GM12878 (cell line): Measurements from ENCODE around the gene LRRK1. TPM values are rescaled to one million over a fixed set of nuclear protein-coding genes. Genes with fewer than 3 reads are reported as not detected.

ENCODE experiments used
- ATAC-seq: fragments of 200-7000 bp; cut with Tn5 transposase; 3 replicates; pipeline ENCODE4 v1.9.1; 2020; ENCODE audit warnings: mild to moderate bottlenecking, moderate library complexity
- BruUV-seq: library from RNA; stranded (reverse); fragments of 400-500 nt; replicated peaks from 2 replicates; lab custom pipeline; 2021; lab: Mats Ljungman, UMichigan
- CTCF ChIA-PET: fragments of 300-600 bp; sonication (Branson Sonifier 250); formaldehyde crosslinking; extraction: SDS; loops from one replicate; lab custom pipeline; 2021; ENCODE audit warnings: inconsistent platforms; lab: Yijun Ruan, JAX
- POLR2A ChIA-PET: fragments of 350-600 bp; formaldehyde crosslinking; extraction: SDS; loops from one replicate; lab custom pipeline; 2021; ENCODE audit warnings: inconsistent platforms; lab: Charles Lee
- RAD21 ChIA-PET: fragments of 300-600 bp; sonication (Branson Sonifier 250); formaldehyde crosslinking; loops from one replicate; lab custom pipeline; 2023; ENCODE audit warnings: antibody characterized with exemption; ENCODE audit not compliant: unreplicated experiment; lab: Charles Lee
- SMC1A ChIA-PET: fragments of 300-600 bp; sonication (Branson Sonifier 250); formaldehyde crosslinking; loops from one replicate; lab custom pipeline; 2023; ENCODE audit not compliant: unreplicated experiment, uncharacterized antibody; lab: Charles Lee
- DNase-seq: peaks from one replicate; pipeline ENCODE4 v3.0.0-alpha.2; 2011; ENCODE audit warnings: low read depth, low spot score
- FAIRE-seq: peaks from 3 replicates; lab custom pipeline; 2011; peaks lifted over from hg19 to GRCh38; lab: Jason Lieb, UNC
- H2AFZ ChIP-seq: 2 replicates; pipeline ENCODE4 v1.6.0; 2011; ENCODE audit warnings: low read depth, low read length, control low read depth; ENCODE audit not compliant: control insufficient read depth
- H3K27ac ChIP-seq: 2 replicates; pipeline ENCODE4 v1.5.1; 2011; ENCODE audit warnings: control low read depth; ENCODE audit not compliant: control insufficient read depth, insufficient read depth
- H3K27me3 ChIP-seq, 2 experiments: replicated peaks in 1 of 2; 2 replicates each; pipeline versions ENCODE4 v1.6.0 to v1.6.1; 2011; ENCODE audit warnings: low read length in 1 of 2; ENCODE audit not compliant: control insufficient read depth in 2 of 2, insufficient read depth in 2 of 2
- H3K36me3 ChIP-seq, 2 experiments: 2 replicates each; pipeline ENCODE4 v1.5.1; 2011; ENCODE audit warnings: low read length in 1 of 2; ENCODE audit not compliant: control insufficient read depth in 2 of 2, insufficient read depth in 2 of 2
- H3K4me1 ChIP-seq: 2 replicates; pipeline ENCODE4 v1.6.1; 2011; ENCODE audit warnings: mild to moderate bottlenecking, low read length, moderate library complexity, mixed read lengths; ENCODE audit not compliant: control insufficient read depth, insufficient read depth
- H3K4me2 ChIP-seq: 2 replicates; pipeline ENCODE4 v1.6.0; 2011; ENCODE audit warnings: control low read depth; ENCODE audit not compliant: control insufficient read depth, insufficient read depth
- H3K4me3 ChIP-seq: fragments of 200-600 bp; sonication (generic); 2 replicates; pipeline ENCODE4 v1.5.1; 2016
- H3K79me2 ChIP-seq: 2 replicates; pipeline ENCODE4 v1.6.0; 2011; ENCODE audit warnings: low read length; ENCODE audit not compliant: control insufficient read depth, insufficient read depth
- H3K9ac ChIP-seq: 2 replicates; pipeline ENCODE4 v1.8.0; 2011; ENCODE audit warnings: low read length, control low read depth, mixed read lengths; ENCODE audit not compliant: control insufficient read depth, insufficient read depth
- H3K9me3 ChIP-seq: replicated peaks from 3 replicates; pipeline ENCODE4 v1.5.1; 2011; ENCODE audit warnings: mild to moderate bottlenecking, low read length; ENCODE audit not compliant: control insufficient read depth, insufficient read depth
- H4K20me1 ChIP-seq: 2 replicates; pipeline ENCODE4 v1.6.0; 2011; ENCODE audit not compliant: control insufficient read depth, insufficient read depth
- CHD4 ChIP-seq: fragments of 200-600 bp; sonication (generic); IDR thresholded peaks from 2 replicates; pipeline ENCODE4 v1.6.1; 2016; ENCODE audit warnings: mild to moderate bottlenecking
- ESRRA ChIP-seq: IDR thresholded peaks from 2 replicates; pipeline ENCODE4 v1.6.1; 2012; ENCODE audit warnings: mild to moderate bottlenecking, low read length, improper control_type of control experiment
- GATAD2B ChIP-seq: fragments of 450-650 bp; conservative IDR thresholded peaks from 2 replicates; pipeline ENCODE4 v1.6.1; 2017; ENCODE audit warnings: low read depth, mild to moderate bottlenecking, moderate library complexity
- JUNB ChIP-seq: IDR thresholded peaks from 2 replicates; pipeline ENCODE4 v1.6.1; 2016; ENCODE audit warnings: antibody characterized with exemption, mild to moderate bottlenecking
- KDM1A ChIP-seq: fragments of 200-600 bp; sonication (generic); IDR thresholded peaks from 2 replicates; pipeline ENCODE4 v1.6.1; 2016; ENCODE audit warnings: borderline replicate concordance
- MYC ChIP-seq: IDR thresholded peaks from 2 replicates; pipeline ENCODE4 v1.6.1; 2011; ENCODE audit warnings: mild to moderate bottlenecking, low read length, moderate library complexity, inconsistent platforms; ENCODE audit not compliant: insufficient read depth, insufficient replicate concordance, insufficient read length, severe bottlenecking
- RCOR1 ChIP-seq: conservative IDR thresholded peaks from 2 replicates; pipeline ENCODE4 v1.6.1; 2012; ENCODE audit warnings: low read depth, low read length, improper control_type of control experiment
- SREBF1 ChIP-seq: IDR thresholded peaks from 2 replicates; pipeline ENCODE4 v1.6.1; 2012; ENCODE audit warnings: mild to moderate bottlenecking, low read length
- YBX1 ChIP-seq: fragments of 450-650 bp; IDR thresholded peaks from 2 replicates; pipeline ENCODE4 v1.6.1; 2016; ENCODE audit warnings: antibody characterized with exemption
- ZSCAN29 ChIP-seq: fragments of 450-650 bp; IDR thresholded peaks from 2 replicates; pipeline ENCODE4 v1.6.1; 2017; ENCODE audit warnings: mild to moderate bottlenecking, moderate library complexity
- WGBS: methylation state at CpG from one replicate; pipeline ENCODE4 v1.1.6; 2016; ENCODE audit warnings: low lambda C conversion rate; ENCODE audit not compliant: insufficient replicate concordance, insufficient coverage; ENCODE audit errors: missing lambda C conversion rate; 5-methylcytosine and 5-hydroxymethylcytosine counted together
- in situ Hi-C: fragments of 300-500 bp; cut with MboI; formaldehyde crosslinking; loops from 9 replicates; pipeline ENCODE4 v1.14.3; 2018; ENCODE audit warnings: mixed read lengths
- intact Hi-C: fragments of 100-400 bp; cut with micrococcal nuclease; formaldehyde crosslinking; loops from one replicate; pipeline ENCODE4 v1.14.2; 2022; ENCODE audit not compliant: unreplicated experiment
- polyA plus RNA-seq, 11 experiments: library from polyadenylated mRNA; depleted of rRNA in 4 of 11; unstranded in 6 of 11; stranded (reverse) in 5 of 11; fragments of >200 nt; fragmentation: Nextera tagmentation in 4 of 11; fragmentation: Illumina TruSeq in 1 of 11; extraction: Ambion mirVana in 4 of 11; extraction: Trizol in 1 of 11; gene quantifications; 1 replicate in 1 of 11; 2 replicates in 10 of 11; pipeline versions ENCODE4 v1.2.1 to v1.2.3, GENCODE V29; 2011 to 2016; ENCODE audit warnings: inconsistent platforms in 2 of 11, missing spikeins in 2 of 11, low read depth in 1 of 11
- total RNA-seq, 4 experiments: library from RNA; depleted of rRNA in 3 of 4; stranded (reverse); fragments of >200 nt in 3 of 4; fragmentation: Illumina TruSeq in 1 of 4; extraction: Trizol in 1 of 4; gene quantifications; 2 replicates each; pipeline versions ENCODE4 v1.2.1 to v1.2.3, GENCODE V29; 2013 to 2021
- TF ChIP-seq, protein P1 (sequence below): IDR thresholded peaks from 2 replicates; pipeline ENCODE4 v1.6.1; 2012; ENCODE audit warnings: low read depth, low read length, improper control_type of control experiment
- TF ChIP-seq, protein P2 (sequence below): fragments of 450-650 bp; formaldehyde crosslinking; IDR thresholded peaks from 2 replicates; pipeline ENCODE4 v1.4.0; 2022; ENCODE audit warnings: mild to moderate bottlenecking, moderate library complexity

LRRK1 gene
- total and polyA plus RNA-seq, 10 of the 15 experiments (the other 5 are each of a cell fraction or from before 2014, with no cell fraction given): 2.2 to 58.3 (median 17.9) TPM

DNA sequence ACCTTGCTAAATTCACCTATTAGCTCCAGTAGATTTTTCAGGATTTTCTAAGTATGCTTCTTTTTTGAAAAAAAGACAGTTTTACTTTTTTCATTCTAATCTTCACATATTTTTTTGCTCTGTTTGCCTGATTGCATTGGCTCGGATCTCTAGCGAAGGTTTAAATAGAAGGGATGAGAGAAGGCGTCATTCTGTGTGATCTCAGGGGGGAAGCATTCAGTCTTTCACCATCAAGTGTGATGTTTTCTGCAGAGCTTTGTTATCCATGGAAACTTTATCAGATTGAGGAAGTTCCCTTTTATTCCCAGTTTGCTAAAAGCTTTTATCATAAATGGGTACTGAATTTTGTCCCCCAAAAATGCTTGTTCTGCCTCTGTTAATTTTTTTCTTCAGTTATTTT, 120.3 kb downstream of the LRRK1 start:
- WGBS: 96% methylated on average over 3 of the region's 3 CpGs
- Histone ChIP-seq H3K36me3 (peaks cover 14 to 15% of the 10 kb centered on the region in 2 experiments; a peak in 3 of 4 replicates), H3K4me3 (no peak overlapping the region), H3K4me1 (peaks cover 11% of the 10 kb centered on the region), H4K20me1 (no peaks in the 10 kb centered on the region), H3K9ac (no peak overlapping the region), H2AFZ (no peak overlapping the region), H3K79me2 (no peaks in the 10 kb centered on the region; the same call in 1 of the 2 replicates), H3K27me3 (no peaks in the 10 kb centered on the region), H3K4me2 (no peak overlapping the region), H3K27ac (no peak overlapping the region), H3K9me3 (peaks cover 2% of the 10 kb centered on the region; the same call in 1 of the 3 replicates)
- SMC1A ChIA-PET: interaction anchor here (1.1 to 1.8 kb wide), 3 partner anchors 10 to 31 kb away, joined by 3 to 5 read pairs (median 5); no protein-coding TSS in a partner anchor
- POLR2A ChIA-PET: no interaction called here
- intact Hi-C loops: no loop called here
- ATAC-seq (no peak), DNase-seq (no peak), FAIRE-seq (no peak)
- in situ Hi-C loops: no loop called here
- TF ChIP-seq CHD4: no peak
- no peak for TF ChIP-seq GATAD2B
- no peak for TF ChIP-seq ESRRA
- TF ChIP-seq YBX1: no peak
- TF ChIP-seq, protein P1, sequence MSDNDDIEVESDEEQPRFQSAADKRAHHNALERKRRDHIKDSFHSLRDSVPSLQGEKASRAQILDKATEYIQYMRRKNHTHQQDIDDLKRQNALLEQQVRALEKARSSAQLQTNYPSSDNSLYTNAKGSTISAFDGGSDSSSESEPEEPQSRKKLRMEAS: no peak
- TF ChIP-seq SREBF1: no peak
- no peak for TF ChIP-seq MYC
- TF ChIP-seq ZSCAN29: no peak
- no peak for TF ChIP-seq JUNB
- no peak for TF ChIP-seq RCOR1
- TF ChIP-seq, protein P2, sequence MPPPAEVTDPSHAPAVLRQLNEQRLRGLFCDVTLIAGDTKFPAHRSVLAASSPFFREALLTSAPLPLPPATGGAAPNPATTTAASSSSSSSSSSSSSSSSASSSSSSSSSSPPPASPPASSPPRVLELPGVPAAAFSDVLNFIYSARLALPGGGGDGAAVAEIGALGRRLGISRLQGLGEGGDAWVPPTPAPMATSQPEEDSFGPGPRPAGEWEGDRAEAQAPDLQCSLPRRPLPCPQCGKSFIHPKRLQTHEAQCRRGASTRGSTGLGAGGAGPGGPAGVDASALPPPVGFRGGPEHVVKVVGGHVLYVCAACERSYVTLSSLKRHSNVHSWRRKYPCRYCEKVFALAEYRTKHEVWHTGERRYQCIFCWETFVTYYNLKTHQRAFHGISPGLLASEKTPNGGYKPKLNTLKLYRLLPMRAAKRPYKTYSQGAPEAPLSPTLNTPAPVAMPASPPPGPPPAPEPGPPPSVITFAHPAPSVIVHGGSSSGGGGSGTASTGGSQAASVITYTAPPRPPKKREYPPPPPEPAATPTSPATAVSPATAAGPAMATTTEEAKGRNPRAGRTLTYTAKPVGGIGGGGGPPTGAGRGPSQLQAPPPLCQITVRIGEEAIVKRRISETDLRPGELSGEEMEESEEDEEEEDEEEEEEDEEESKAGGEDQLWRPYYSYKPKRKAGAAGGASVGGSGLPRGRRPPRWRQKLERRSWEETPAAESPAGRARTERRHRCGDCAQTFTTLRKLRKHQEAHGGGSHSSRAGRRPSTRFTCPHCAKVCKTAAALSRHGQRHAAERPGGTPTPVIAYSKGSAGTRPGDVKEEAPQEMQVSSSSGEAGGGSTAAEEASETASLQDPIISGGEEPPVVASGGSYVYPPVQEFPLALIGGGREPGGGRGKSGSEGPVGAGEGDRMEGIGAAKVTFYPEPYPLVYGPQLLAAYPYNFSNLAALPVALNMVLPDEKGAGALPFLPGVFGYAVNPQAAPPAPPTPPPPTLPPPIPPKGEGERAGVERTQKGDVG (CRISPR knock-in tag): no peak
- no peak for TF ChIP-seq KDM1A
- CTCF ChIA-PET: interaction anchor here (1.0 kb wide), 1 partner anchor 31 kb away, joined by 6 read pairs; no protein-coding TSS in a partner anchor
- no TSS peak for BruUV-seq
- RAD21 ChIA-PET: no interaction called here
